OCI-LY7 (cell line): Measurements from ENCODE around the gene ARL2. TPM values are rescaled to one million over a fixed set of nuclear protein-coding genes. Genes with fewer than 3 reads are reported as not detected.

Experiments
- BruUV-seq: library from RNA; stranded (reverse); fragments of 400-500 nt; replicated peaks from 2 replicates; lab custom pipeline; 2021; lab: Mats Ljungman, UMichigan
- CTCF ChIA-PET: fragments of 300-600 bp; sonication (Branson Sonifier 250); formaldehyde crosslinking; loops from one replicate; lab custom pipeline; 2022; ENCODE audit warnings: antibody characterized with exemption; ENCODE audit not compliant: unreplicated experiment; lab: Charles Lee
- POLR2A ChIA-PET: fragments of 300-600 bp; sonication (Branson Sonifier 250); formaldehyde crosslinking; loops from one replicate; lab custom pipeline; 2022; ENCODE audit warnings: antibody characterized with exemption; lab: Charles Lee
- DNase-seq: peaks from one replicate; pipeline ENCODE4 v3.0.0-alpha.2; 2015; ENCODE audit warnings: low spot score
- H2AFZ ChIP-seq: fragments of 200-600 bp; sonication (generic), shearing (Covaris generic); 2 replicates; pipeline ENCODE4 v1.6.1; 2014; ENCODE audit warnings: mild to moderate bottlenecking, antibody characterized with exemption, low read length, moderate library complexity
- H3K27ac ChIP-seq: fragments of 200-600 bp; sonication (generic); 2 replicates; pipeline ENCODE4 v1.5.1; 2014; ENCODE audit warnings: mixed run types, low read depth, mild to moderate bottlenecking, moderate library complexity, low read length, inconsistent platforms; ENCODE audit not compliant: poor library complexity, severe bottlenecking
- H3K36me3 ChIP-seq: fragments of 200-600 bp; sonication (generic); 2 replicates; pipeline ENCODE4 v1.6.1; 2014; ENCODE audit warnings: mild to moderate bottlenecking, antibody characterized with exemption, low read length, moderate library complexity, mixed read lengths; ENCODE audit not compliant: insufficient read depth
- H3K4me1 ChIP-seq: fragments of 200-600 bp; sonication (generic); 2 replicates; pipeline ENCODE4 v1.5.1; 2014; ENCODE audit warnings: mild to moderate bottlenecking, low read length; ENCODE audit not compliant: insufficient read depth, poor library complexity, severe bottlenecking
- H3K4me2 ChIP-seq: fragments of 200-600 bp; sonication (generic); 2 replicates; pipeline ENCODE4 v1.6.1; 2014; ENCODE audit warnings: mild to moderate bottlenecking, low read length
- H3K4me3 ChIP-seq: fragments of 200-600 bp; sonication (generic); 2 replicates; pipeline ENCODE4 v1.5.1; 2014; ENCODE audit warnings: mild to moderate bottlenecking, low read depth, low read length; ENCODE audit not compliant: poor library complexity, severe bottlenecking
- H3K79me2 ChIP-seq: fragments of 200-600 bp; sonication (generic); 2 replicates; pipeline ENCODE4 v1.6.1; 2016; ENCODE audit warnings: low read depth, mild to moderate bottlenecking, low read length, moderate library complexity, mixed read lengths; ENCODE audit not compliant: insufficient read depth
- H3K9me2 ChIP-seq: fragments of 200-600 bp; sonication (generic); 2 replicates; pipeline ENCODE4 v1.6.1; 2016; ENCODE audit warnings: mild to moderate bottlenecking, low read length, mixed read lengths; ENCODE audit not compliant: insufficient read depth
- H3K9me3 ChIP-seq: fragments of 200-600 bp; sonication (generic); 2 replicates; pipeline ENCODE4 v1.6.1; 2014; ENCODE audit warnings: mild to moderate bottlenecking, mixed run types, low read length, mixed read lengths
- H4K20me1 ChIP-seq: fragments of 200-600 bp; sonication (generic); 2 replicates; pipeline ENCODE4 v1.6.1; 2014; ENCODE audit warnings: mild to moderate bottlenecking, antibody characterized with exemption, low read length, moderate library complexity, mixed read lengths; ENCODE audit not compliant: insufficient read depth
- EZH2phosphoT487 ChIP-seq: fragments of 200-600 bp; sonication (generic); IDR thresholded peaks from 2 replicates; pipeline ENCODE4 v1.6.1; 2018; ENCODE audit warnings: low read depth, borderline replicate concordance, mild to moderate bottlenecking, mixed run types, antibody characterized with exemption, low read length, moderate library complexity, mixed read lengths
- intact Hi-C: fragments of 100-400 bp; cut with micrococcal nuclease; formaldehyde crosslinking; loops from one replicate; pipeline ENCODE4 v1.10.0; 2022; ENCODE audit not compliant: unreplicated experiment
- total RNA-seq, 2 experiments: library from RNA; depleted of rRNA in 1 of 2; stranded (reverse); fragments of >200 nt in 1 of 2; shearing (Covaris generic) in 1 of 2; gene quantifications; 2 replicates each; pipeline ENCODE4 v1.2.3, GENCODE V29; 2014 to 2022
- TF ChIP-seq, protein P1 (sequence below): fragments of 200-600 bp; sonication (generic); conservative IDR thresholded peaks from 2 replicates; pipeline ENCODE4 v1.5.1; 2014; ENCODE audit warnings: mild to moderate bottlenecking, antibody characterized with exemption, low read length, moderate library complexity, mixed read lengths

Gene ARL2
- total RNA-seq, 2 experiments from 2014 or later: 95.9 to 130 TPM

DNA sequence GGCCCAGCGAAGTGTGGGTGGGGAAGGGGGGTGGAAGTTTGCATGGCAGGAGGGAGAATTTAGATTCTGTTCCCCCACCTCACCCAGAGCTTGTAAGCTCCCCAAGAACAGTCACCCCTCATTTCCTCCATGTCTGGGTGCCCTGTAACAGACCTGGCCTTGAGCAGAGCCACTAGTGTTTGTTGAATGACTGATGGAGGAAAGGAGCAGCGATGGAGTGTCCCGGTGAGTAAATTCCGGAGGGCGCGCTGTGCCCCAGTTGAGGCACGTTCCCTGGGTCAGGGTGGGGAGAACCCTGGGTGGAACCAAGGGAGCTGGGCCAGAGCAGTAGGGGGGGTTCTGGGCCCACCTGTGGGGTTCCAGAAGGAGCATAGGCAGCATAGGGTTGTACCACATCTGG, 43.6 kb downstream of the ARL2 start:
- ChIA-PET POLR2A (interaction anchor here (0.6 kb wide), 2 partner anchors 24 to 387 kb away, joined by 3 to 4 read pairs; no protein-coding TSS in a partner anchor), CTCF (no interaction called here)
- intact Hi-C loops: no loop called here
- H3K27ac ChIP-seq: no peak overlapping the region
- H3K4me1 ChIP-seq: peaks cover 46% of the 10 kb centered on the region
- no peaks in the 10 kb centered on the region for H4K20me1 ChIP-seq
- no peak overlapping the region for H2AFZ ChIP-seq
- no peak overlapping the region for H3K4me3 ChIP-seq
- no peaks in the 10 kb centered on the region for H3K36me3 ChIP-seq
- DNase-seq: no peak
- no peaks in the 10 kb centered on the region for H3K9me3 ChIP-seq
- no peaks in the 10 kb centered on the region for H3K9me2 ChIP-seq
- TF ChIP-seq, protein P1, sequence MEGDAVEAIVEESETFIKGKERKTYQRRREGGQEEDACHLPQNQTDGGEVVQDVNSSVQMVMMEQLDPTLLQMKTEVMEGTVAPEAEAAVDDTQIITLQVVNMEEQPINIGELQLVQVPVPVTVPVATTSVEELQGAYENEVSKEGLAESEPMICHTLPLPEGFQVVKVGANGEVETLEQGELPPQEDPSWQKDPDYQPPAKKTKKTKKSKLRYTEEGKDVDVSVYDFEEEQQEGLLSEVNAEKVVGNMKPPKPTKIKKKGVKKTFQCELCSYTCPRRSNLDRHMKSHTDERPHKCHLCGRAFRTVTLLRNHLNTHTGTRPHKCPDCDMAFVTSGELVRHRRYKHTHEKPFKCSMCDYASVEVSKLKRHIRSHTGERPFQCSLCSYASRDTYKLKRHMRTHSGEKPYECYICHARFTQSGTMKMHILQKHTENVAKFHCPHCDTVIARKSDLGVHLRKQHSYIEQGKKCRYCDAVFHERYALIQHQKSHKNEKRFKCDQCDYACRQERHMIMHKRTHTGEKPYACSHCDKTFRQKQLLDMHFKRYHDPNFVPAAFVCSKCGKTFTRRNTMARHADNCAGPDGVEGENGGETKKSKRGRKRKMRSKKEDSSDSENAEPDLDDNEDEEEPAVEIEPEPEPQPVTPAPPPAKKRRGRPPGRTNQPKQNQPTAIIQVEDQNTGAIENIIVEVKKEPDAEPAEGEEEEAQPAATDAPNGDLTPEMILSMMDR: no peak
- TF ChIP-seq EZH2phosphoT487: no peak
- no peaks in the 10 kb centered on the region for H3K79me2 ChIP-seq
- H3K4me2 ChIP-seq: no peak overlapping the region
- BruUV-seq: no TSS peak

DNA sequence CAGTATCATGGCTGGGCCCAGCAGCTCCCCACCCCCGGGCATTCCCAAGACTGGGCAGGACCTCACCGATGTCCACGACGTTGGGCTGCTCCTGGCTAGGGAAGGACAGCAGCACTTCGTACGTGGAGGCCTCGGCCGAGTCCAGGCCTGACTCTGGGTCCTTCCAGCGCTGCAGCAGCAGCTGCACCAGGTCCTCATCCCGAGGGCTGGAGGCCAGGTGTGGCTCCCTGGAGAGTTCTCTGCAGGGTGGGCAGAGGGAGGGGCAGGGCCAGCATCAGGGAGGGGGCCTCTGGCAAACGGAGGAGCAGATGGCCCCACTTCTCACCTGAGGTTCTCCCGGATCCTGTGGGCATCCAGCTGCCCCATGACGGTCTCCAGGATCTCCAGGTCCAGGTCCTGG, 44.1 kb downstream of the ARL2 start:
- BruUV-seq: no TSS peak
- H3K27ac ChIP-seq: no peak overlapping the region
- no peak overlapping the region for H2AFZ ChIP-seq
- H3K79me2 ChIP-seq: no peaks in the 10 kb centered on the region
- no peaks in the 10 kb centered on the region for H3K36me3 ChIP-seq
- DNase-seq: no peak
- H3K4me3 ChIP-seq: no peak overlapping the region
- no peak for TF ChIP-seq EZH2phosphoT487
- no peaks in the 10 kb centered on the region for H4K20me1 ChIP-seq
- POLR2A ChIA-PET: interaction anchor here (0.6 kb wide), 1 partner anchor 24 kb away, joined by 4 read pairs; no protein-coding TSS in a partner anchor
- no peaks in the 10 kb centered on the region for H3K9me2 ChIP-seq
- no peak overlapping the region for H3K4me2 ChIP-seq
- H3K9me3 ChIP-seq: no peaks in the 10 kb centered on the region
- CTCF ChIA-PET: interaction anchor here (0.6 kb wide), 1 partner anchor 31 kb away, joined by 3 read pairs; the partner anchor contains the start of gene SNX15
- intact Hi-C loops: no loop called here
- peaks cover 44% of the 10 kb centered on the region for H3K4me1 ChIP-seq

GRCh38 chr11:65058419-65059054, 44.6 kb downstream of the ARL2 start, which contains the start of gene NAALADL1:
NAALADL1 (minus strand) TSS chr11:65058553; CDS start chr11:65058521, 32 bp downstream.
- BruUV-seq: no TSS peak
- Histone ChIP-seq H3K9me3 (no peaks in the 10 kb centered on the region), H3K4me3 (no peak within 1 kb of the TSS), H3K36me3 (no peaks in the 10 kb centered on the region), H3K79me2 (no peaks in the 10 kb centered on the region), H3K9me2 (no peaks in the 10 kb centered on the region), H2AFZ (no peak within 1 kb of the TSS), H4K20me1 (no peaks in the 10 kb centered on the region), H3K4me1 (peaks cover 39% of the 10 kb centered on the region), H3K27ac (no peak within 1 kb of the TSS), H3K4me2 (no peak within 1 kb of the TSS)
- intact Hi-C loops: no loop called here
- TF ChIP-seq, protein P1: no peak
- no peak for TF ChIP-seq EZH2phosphoT487
- POLR2A ChIA-PET: no interaction called here
- CTCF ChIA-PET: interaction anchor here (0.6 to 0.7 kb wide), 2 partner anchors 31 to 211 kb away, joined by 3 read pairs; partner anchors contain the start of gene SNX15
- no peak for DNase-seq
